ENCODE results near the gene MBD6. TPM values are rescaled to one million over a fixed set of nuclear protein-coding genes. Genes with fewer than 3 reads are reported as not detected.

MBD6 gene
- total RNA-seq, 1 experiment from 2014 or later: 66.8 TPM

DNA sequence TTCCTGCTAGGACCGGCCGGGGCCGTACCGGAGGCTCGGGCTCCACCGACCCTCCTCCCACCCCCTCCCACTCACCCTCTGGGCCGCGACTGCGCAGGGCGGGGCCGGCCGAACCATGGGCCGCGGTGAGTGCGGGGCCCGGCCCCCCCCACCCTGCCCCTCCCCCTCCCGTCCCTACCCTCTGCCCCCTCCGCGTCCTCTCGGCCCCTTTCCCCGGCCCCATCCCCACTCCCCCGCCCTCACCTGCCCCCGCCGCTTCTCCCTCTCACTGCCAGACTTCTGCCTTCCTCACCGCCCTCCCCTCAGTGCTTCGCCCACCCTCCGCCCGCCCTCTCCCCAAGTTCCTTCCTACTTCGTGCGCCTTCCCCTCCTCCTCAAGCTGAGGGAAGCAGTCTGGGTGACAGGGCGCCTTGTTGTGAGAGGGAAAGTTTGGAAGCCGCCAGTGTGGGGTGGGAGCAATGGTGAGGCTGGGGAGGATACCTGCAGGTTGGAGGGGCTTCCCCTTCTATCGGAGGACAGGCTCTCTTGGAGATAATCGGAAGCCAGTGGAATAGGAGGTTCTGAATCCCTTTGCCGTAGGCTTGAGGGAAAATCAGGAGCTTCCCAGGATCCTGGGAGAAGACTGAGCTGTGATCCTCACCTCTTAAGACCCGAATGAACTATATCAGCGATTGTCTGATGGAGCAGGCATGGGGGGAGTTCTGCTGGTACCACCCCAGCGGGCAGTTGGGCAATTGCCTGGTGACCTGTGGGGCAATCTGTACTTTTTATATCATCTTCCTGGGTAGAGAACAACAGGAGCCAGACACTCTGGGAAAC, 472 bp downstream of the MBD6 start:
- Histone ChIP-seq H2BK15ac (ENCODE audit: low read depth, low read length) (no peak overlapping the region), H3K23me2 (ENCODE audit: insufficient read length, low read depth, low read length, poor library complexity, severe bottlenecking) (peaks cover 22% of the 10 kb centered on the region), H3K79me2 (ENCODE audit: insufficient read depth, low read length) (no peaks in the 10 kb centered on the region), H3K79me1 (ENCODE audit: insufficient read depth, low read depth, low read length, poor library complexity, severe bottlenecking) (no peaks in the 10 kb centered on the region), H4K5ac (ENCODE audit: insufficient read length, low read depth, low read length) (no peak overlapping the region), H2AK5ac (ENCODE audit: insufficient read length, low read length) (no peak overlapping the region), H2BK12ac (ENCODE audit: insufficient read length, low read depth, low read length) (no peak overlapping the region), H4K91ac (ENCODE audit: insufficient read length, low read depth, low read length) (no peak overlapping the region), H3K4me2 (ENCODE audit: insufficient read depth, insufficient read length, low read length) (peak overlapping the region; percentile 97), H3K23ac (ENCODE audit: insufficient read length, low read depth, low read length) (no peak overlapping the region), H3K27ac (ENCODE audit: insufficient read length, low read depth, low read length) (no peak overlapping the region), H2BK120ac (ENCODE audit: low read depth, low read length, poor library complexity, severe bottlenecking) (no peak overlapping the region), H4K8ac (replicated peaks; ENCODE audit: insufficient read length, low read depth, low read length) (no peak overlapping the region), H3K4me1 (ENCODE audit: insufficient read depth, low read length) (peaks cover 3% of the 10 kb centered on the region; the same call in 1 of the 2 replicates), H3K9me3 (ENCODE audit: control insufficient read depth, low read depth, low read length) (no peaks in the 10 kb centered on the region), H3K4ac (ENCODE audit: low read depth, low read length) (no peak overlapping the region), H3K27me3 (ENCODE audit: insufficient read depth, low read length) (no peaks in the 10 kb centered on the region), H2AFZ (ENCODE audit: low read length) (no peak overlapping the region), H3K18ac (ENCODE audit: insufficient read length, low read depth, low read length) (peak overlapping the region; percentile 51), H3K9ac (ENCODE audit: extremely low read depth, insufficient read length, low read length) (peak overlapping the region; percentile 53), H2BK5ac (ENCODE audit: insufficient read length, low read length) (no peak overlapping the region), H3K56ac (ENCODE audit: insufficient read length, low read depth, low read length) (no peak overlapping the region), H3T11ph (ENCODE audit: low read length) (no peak overlapping the region), H2BK20ac (ENCODE audit: low read depth, low read length, poor library complexity, severe bottlenecking) (no peak overlapping the region), H3K14ac (ENCODE audit: insufficient read depth, low read length) (peak overlapping the region; percentile 37), H4K20me1 (ENCODE audit: control insufficient read depth, insufficient read depth, insufficient read length) (no peaks in the 10 kb centered on the region)
- H3K4me3 Mint-ChIP-seq: peak overlapping the region; percentile 96
- TF ChIP-seq, protein P1, sequence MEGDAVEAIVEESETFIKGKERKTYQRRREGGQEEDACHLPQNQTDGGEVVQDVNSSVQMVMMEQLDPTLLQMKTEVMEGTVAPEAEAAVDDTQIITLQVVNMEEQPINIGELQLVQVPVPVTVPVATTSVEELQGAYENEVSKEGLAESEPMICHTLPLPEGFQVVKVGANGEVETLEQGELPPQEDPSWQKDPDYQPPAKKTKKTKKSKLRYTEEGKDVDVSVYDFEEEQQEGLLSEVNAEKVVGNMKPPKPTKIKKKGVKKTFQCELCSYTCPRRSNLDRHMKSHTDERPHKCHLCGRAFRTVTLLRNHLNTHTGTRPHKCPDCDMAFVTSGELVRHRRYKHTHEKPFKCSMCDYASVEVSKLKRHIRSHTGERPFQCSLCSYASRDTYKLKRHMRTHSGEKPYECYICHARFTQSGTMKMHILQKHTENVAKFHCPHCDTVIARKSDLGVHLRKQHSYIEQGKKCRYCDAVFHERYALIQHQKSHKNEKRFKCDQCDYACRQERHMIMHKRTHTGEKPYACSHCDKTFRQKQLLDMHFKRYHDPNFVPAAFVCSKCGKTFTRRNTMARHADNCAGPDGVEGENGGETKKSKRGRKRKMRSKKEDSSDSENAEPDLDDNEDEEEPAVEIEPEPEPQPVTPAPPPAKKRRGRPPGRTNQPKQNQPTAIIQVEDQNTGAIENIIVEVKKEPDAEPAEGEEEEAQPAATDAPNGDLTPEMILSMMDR (conservative IDR thresholded peaks at IDR 0.05): no peak
- H3K9me3 Mint-ChIP-seq: no peaks in the 10 kb centered on the region
- WGBS (ENCODE audit: extremely low coverage, insufficient read length, low lambda C conversion rate): no CpG with 5 or more reads among the region's 38 CpGs
- H3K36me3 Mint-ChIP-seq (ENCODE audit: insufficient read depth in 1 of 3, low read depth in 3 of 3): peaks cover 16 to 39% (median 39%) of the 10 kb centered on the region in 3 experiments
- H3K4me1 Mint-ChIP-seq: peaks cover 35 to 52% of the 10 kb centered on the region in 2 experiments
- DNase-seq: no peak
- H3K27me3 Mint-ChIP-seq (ENCODE audit: low read depth): no peaks in the 10 kb centered on the region; the same call in 1 of the 2 replicates
- H3K27ac Mint-ChIP-seq: peak overlapping the region; percentile 94 to 97 (median 95); a peak in 5 of 7 replicates

Measured in H9 (cell line).